Type B pancreatic cell (in vitro differentiated cells): ENCODE results near the gene TUBA1B. TPM values are rescaled to one million over a fixed set of nuclear protein-coding genes. Genes with fewer than 3 reads are reported as not detected.
"Not testable (repeated sequence)": the region's sequence is repeated elsewhere in the genome, so short reads cannot be mapped to it uniquely, and the experiment has no call there.

Experiments
- DNase-seq: peaks from one replicate; pipeline ENCODE4 v3.0.0; 2021; ENCODE audit warnings: mixed read lengths; ENCODE audit not compliant: unreplicated experiment; ENCODE audit errors: extremely low spot score
- H3K27ac Mint-ChIP-seq: 2 replicates; pipeline ENCODE4 v1.8.0; 2021; ENCODE audit warnings: mild to moderate bottlenecking, mixed read lengths
- H3K27me3 Mint-ChIP-seq: 2 replicates; pipeline ENCODE4 v1.8.0; 2021; ENCODE audit warnings: mixed read lengths
- H3K36me3 Mint-ChIP-seq: 2 replicates; pipeline ENCODE4 v1.8.0; 2021; ENCODE audit warnings: mixed read lengths
- H3K4me1 Mint-ChIP-seq: one replicate; pipeline ENCODE4 v1.8.0; 2021; ENCODE audit warnings: mixed read lengths; ENCODE audit not compliant: unreplicated experiment
- H3K4me3 Mint-ChIP-seq: 2 replicates; pipeline ENCODE4 v1.8.0; 2021; ENCODE audit warnings: mild to moderate bottlenecking, mixed read lengths
- H3K9me3 Mint-ChIP-seq: 2 replicates; pipeline ENCODE4 v1.8.0; 2021; ENCODE audit warnings: mixed read lengths
- CTCF ChIP-seq: fragments of 200-600 bp; sonication (generic); conservative IDR thresholded peaks from 2 replicates; pipeline ENCODE4 v1.5.0; 2021; ENCODE audit warnings: antibody characterized with exemption, mild to moderate bottlenecking
- total RNA-seq: library from RNA; stranded (reverse); gene quantifications from 2 replicates; pipeline ENCODE4 v1.2.1, GENCODE V29; 2021; ENCODE audit warnings: low replicate concordance

Gene TUBA1B
- total RNA-seq, 1 donor from 2014 or later: 1,458 TPM

- TF ChIP-seq CTCF: peak; percentile 94
- H3K27ac Mint-ChIP-seq: peak overlapping the region; percentile 99
- peak; percentile 93 for DNase-seq
- H3K27me3 Mint-ChIP-seq: no peaks in the 10 kb centered on the region
- peaks cover 39% of the 10 kb centered on the region for H3K36me3 Mint-ChIP-seq
- H3K4me1 Mint-ChIP-seq: peaks cover 25% of the 10 kb centered on the region
- H3K4me3 Mint-ChIP-seq: peak overlapping the region; percentile 97
- no peaks in the 10 kb centered on the region for H3K9me3 Mint-ChIP-seq
Observed at GRCh38 chr12:49130151-49131050, 794 bp downstream of the TUBA1B start.

- Mint-ChIP-seq H3K4me1 (peaks cover 25% of the 10 kb centered on the region), H3K27ac (peak overlapping the region; percentile 99), H3K4me3 (peak overlapping the region; percentile 97), H3K36me3 (peaks cover 39% of the 10 kb centered on the region), H3K27me3 (no peaks in the 10 kb centered on the region), H3K9me3 (no peaks in the 10 kb centered on the region)
- no peak for DNase-seq
- no peak for TF ChIP-seq CTCF
Observed at GRCh38 chr12:49129332-49130150, 1.7 kb downstream of the TUBA1B start.

- Mint-ChIP-seq H3K4me3 (peak overlapping the region; percentile 45), H3K4me1 (peaks cover 25% of the 10 kb centered on the region), H3K27ac (peak overlapping the region; percentile 23), H3K36me3 (peaks cover 39% of the 10 kb centered on the region)
- not testable (repeated sequence) for DNase-seq, H3K9me3 Mint-ChIP-seq, H3K27me3 Mint-ChIP-seq
Observed at GRCh38 chr12:49127971-49128370, 3.2 kb downstream of the TUBA1B start.

GRCh38 chr12:49126852-49127763 lies 4.1 kb downstream of the TUBA1B start:
- no peak for TF ChIP-seq CTCF
- H3K36me3 Mint-ChIP-seq: peaks cover 39% of the 10 kb centered on the region
- DNase-seq: no peak
- peak overlapping the region; percentile 37 for H3K27ac Mint-ChIP-seq
- peak overlapping the region; percentile 45 for H3K4me3 Mint-ChIP-seq
- H3K4me1 Mint-ChIP-seq: peaks cover 17% of the 10 kb centered on the region
- H3K9me3 Mint-ChIP-seq: no peaks in the 10 kb centered on the region
- no peaks in the 10 kb centered on the region for H3K27me3 Mint-ChIP-seq

- Mint-ChIP-seq H3K36me3 (peaks cover 4% of the 10 kb centered on the region), H3K4me1 (peaks cover 5% of the 10 kb centered on the region), H3K27me3 (no peaks in the 10 kb centered on the region), H3K9me3 (no peaks in the 10 kb centered on the region), H3K4me3 (no peak overlapping the region), H3K27ac (no peak overlapping the region)
- DNase-seq: no peak
- TF ChIP-seq CTCF: peak; percentile 75
Observed at GRCh38 chr12:49121047-49121696, 10.0 kb downstream of the TUBA1B start.
